Large intestine (tissue), 3 donors: ENCODE data around the gene RAD51B. TPM values are rescaled to one million over a fixed set of nuclear protein-coding genes. Genes with fewer than 3 reads are reported as not detected.
A peak's percentile ranks its signal among the peaks of the same experiment; 100 is the strongest.

ENCODE experiments used
- DNase-seq, 2 donors: peaks; one replicate each; pipeline versions ENCODE4 v3.0.0 to v3.0.0-alpha.2; 2013
- H3K27ac ChIP-seq: one replicate; pipeline ENCODE4 v1.5.1; 2013; ENCODE audit warnings: low read length
- H3K27me3 ChIP-seq: 2 replicates; pipeline ENCODE4 v1.6.1; 2013; ENCODE audit warnings: low read length; ENCODE audit not compliant: control insufficient read depth, insufficient read depth
- H3K36me3 ChIP-seq: 2 replicates; pipeline ENCODE4 v1.6.1; 2013; ENCODE audit warnings: low read length; ENCODE audit not compliant: control insufficient read depth, insufficient read depth
- H3K4me1 ChIP-seq: one replicate; pipeline ENCODE4 v1.6.1; 2013; ENCODE audit warnings: low read length; ENCODE audit not compliant: control insufficient read depth, insufficient read depth
- H3K4me3 ChIP-seq: one replicate; pipeline ENCODE4 v1.5.1; 2013; ENCODE audit warnings: low read length
- H3K9me3 ChIP-seq: one replicate; pipeline ENCODE4 v1.6.1; 2013; ENCODE audit warnings: mild to moderate bottlenecking, low read depth, low read length, moderate library complexity; ENCODE audit not compliant: control insufficient read depth
- WGBS: methylation state at CpG from one replicate; pipeline ENCODE4 v1.1.5; 2013; ENCODE audit warnings: low lambda C conversion rate; ENCODE audit not compliant: insufficient coverage; 5-methylcytosine and 5-hydroxymethylcytosine counted together
- polyA plus RNA-seq: library from polyadenylated mRNA; unstranded; fragments of 120-200 nt; gene quantifications from one replicate; pipeline ENCODE4 v1.2.1, GENCODE V29; 2013

Gene RAD51B
- polyA plus RNA-seq, 1 donor = 6.4 TPM

DNA sequence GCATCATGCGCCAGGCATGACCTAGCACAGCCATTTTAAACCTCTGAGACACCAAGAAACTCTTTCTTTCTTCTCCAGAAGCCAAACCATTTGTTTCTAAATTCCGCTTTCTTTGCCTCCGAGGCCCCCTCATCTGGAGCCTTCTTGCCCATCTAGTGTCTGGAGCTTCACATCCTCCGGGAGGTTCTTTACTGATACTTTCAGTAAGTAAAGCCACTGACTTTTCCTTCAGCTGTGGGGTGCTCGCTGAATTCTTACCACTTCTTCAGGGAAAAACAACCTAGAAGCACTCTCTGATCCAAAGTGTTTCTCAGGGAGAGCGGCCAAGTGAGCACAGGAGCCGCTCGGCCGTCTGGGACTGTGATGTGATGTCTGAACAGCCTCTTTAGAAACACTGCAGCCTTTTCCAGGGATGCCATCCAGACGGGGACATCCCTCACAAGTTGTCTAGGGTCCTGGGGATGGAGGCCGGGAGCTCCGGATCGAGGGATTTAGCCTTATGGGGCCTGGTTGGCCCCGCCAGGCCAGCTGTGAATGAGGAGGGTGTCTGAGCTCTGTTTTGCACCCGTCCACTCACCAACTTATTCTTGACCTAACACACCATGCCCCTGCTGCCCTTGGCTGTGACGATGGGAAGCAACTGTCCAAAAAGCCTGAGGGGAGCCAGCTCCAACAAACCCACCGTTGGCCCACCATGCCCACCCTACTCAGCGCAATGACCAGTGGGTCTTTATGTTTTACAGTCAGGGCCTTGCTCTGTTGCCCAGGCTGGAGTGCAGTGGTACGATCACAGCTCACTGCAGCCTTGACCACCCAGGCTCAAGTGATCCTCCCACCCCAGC, 812.7 kb downstream of the RAD51B start:
- WGBS = no CpG with 5 or more reads among the region's 19 CpGs
- peak overlapping the region; percentile 15 for H3K27ac ChIP-seq
- H3K36me3 ChIP-seq = no peaks in the 10 kb centered on the region

DNA sequence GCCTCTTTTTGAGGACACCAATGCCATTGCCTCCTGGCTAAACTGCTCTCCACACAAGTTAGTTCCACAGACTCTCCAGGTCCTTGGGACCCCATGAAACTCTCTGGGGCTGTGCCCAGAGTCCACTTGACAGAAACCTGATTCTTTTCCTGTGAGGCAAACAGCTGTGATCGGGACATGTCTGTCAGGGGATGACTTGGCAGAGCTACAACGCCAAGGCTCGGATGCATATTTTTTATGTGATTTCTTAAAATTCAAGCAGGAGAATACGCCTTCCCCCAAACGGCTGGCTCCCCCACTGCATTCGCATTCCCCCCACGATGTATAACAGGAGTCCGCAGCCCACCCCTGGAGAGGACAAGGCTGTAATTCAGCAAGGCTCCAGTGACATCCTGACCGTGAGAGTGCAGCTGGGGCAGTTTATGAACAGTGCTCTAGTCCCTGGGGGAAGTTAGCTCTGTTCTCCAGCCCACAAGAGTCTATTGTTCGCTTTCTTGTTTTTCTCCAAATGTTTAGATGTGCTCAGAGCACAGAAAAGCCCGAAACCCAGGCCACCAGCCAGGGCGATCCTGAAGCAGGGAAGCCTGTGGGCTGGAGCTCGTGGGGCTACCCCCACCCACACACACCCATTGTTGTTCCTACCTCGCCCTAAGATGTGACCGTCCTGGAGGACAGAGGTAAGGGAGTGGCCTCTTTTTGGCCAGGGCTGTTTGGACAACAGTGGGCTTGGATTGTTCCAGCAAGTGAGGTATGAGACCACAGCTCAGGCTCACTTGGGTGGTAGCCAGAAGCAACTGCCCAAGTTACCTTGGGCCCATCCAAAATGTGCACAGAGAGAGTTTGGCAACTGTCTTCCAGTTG, 813.8 kb downstream of the RAD51B start:
- peak overlapping the region; percentile 55 for H3K27ac ChIP-seq
- no peaks in the 10 kb centered on the region for H3K9me3 ChIP-seq
- no peak overlapping the region for H3K4me3 ChIP-seq
- H3K4me1 ChIP-seq = peaks cover 56% of the 10 kb centered on the region
- H3K27me3 ChIP-seq = no peaks in the 10 kb centered on the region
- WGBS = no CpG with 5 or more reads among the region's 15 CpGs
- peak in 1 of 2 donors; percentile 42 for DNase-seq
- H3K36me3 ChIP-seq = no peaks in the 10 kb centered on the region

More for the DNA sequence above, 812.7 kb downstream of the RAD51B start:
- no peaks in the 10 kb centered on the region for H3K27me3 ChIP-seq
- no peak for DNase-seq
- no peaks in the 10 kb centered on the region for H3K9me3 ChIP-seq
- peaks cover 50% of the 10 kb centered on the region for H3K4me1 ChIP-seq
- no peak overlapping the region for H3K4me3 ChIP-seq

DNA sequence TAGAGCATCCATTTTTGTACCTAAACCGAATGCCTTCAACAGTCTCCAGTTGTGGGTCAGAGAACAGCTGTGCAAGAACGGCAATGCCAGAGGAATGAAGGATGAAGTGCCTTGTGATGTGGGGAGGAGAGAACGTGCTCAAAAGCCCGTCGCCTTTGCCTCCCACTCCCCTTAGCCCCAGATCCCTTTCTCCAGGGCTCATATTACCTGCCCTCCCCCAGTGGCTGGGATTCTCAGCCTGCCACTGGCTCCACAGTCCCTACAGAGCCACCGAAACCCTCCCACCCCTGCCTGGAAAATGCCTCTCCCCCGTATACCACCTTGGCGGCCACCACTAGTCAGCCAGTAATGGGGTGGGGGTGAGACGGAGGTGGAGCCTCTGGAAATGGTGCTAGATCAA, 814.8 kb downstream of the RAD51B start:
- no CpG with 5 or more reads among the region's 9 CpGs for WGBS
- Histone ChIP-seq H3K36me3 (no peaks in the 10 kb centered on the region), H3K27me3 (no peaks in the 10 kb centered on the region), H3K4me1 (peaks cover 54% of the 10 kb centered on the region), H3K27ac (no peak overlapping the region), H3K4me3 (no peak overlapping the region), H3K9me3 (no peaks in the 10 kb centered on the region)
- no peak for DNase-seq

DNA sequence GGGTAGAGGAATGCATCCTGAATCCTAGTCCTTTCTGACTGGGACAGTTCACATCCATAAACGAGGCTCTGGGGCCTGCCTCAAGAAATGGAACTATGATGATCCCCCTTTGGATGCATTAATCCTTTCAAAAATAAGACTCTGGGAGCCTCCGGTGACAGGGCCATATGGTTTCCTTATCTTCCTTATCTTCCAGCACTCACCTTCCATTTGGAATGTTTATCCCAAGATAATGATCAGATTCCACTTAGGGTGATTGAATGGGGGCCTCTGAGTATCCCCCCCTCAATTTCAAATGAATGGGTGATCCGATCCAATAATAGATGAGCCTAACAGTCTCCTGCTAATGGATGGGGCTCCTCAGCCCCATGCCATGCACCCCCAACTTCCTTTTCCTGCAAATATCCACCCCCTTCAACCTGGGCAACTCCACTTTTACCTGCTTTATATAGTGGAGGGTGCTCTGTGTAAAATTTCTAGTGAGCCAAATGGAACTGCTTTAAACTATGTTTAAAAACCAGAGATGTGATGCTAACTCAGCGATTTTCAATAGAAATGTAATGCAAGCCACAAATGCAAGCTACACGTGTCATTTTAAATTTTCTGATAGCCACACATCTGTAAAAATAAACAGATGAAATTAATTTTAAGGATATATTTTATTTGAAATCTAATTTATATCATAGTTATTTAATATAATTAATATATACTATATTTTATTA, 815.5 kb downstream of the RAD51B start:
- no peak for DNase-seq
- Histone ChIP-seq H3K4me3 (no peak overlapping the region), H3K36me3 (no peaks in the 10 kb centered on the region), H3K9me3 (no peaks in the 10 kb centered on the region), H3K27me3 (no peaks in the 10 kb centered on the region), H3K27ac (no peak overlapping the region), H3K4me1 (peaks cover 48% of the 10 kb centered on the region)
- 80% methylated on average over 1 of the region's 5 CpGs for WGBS

DNA sequence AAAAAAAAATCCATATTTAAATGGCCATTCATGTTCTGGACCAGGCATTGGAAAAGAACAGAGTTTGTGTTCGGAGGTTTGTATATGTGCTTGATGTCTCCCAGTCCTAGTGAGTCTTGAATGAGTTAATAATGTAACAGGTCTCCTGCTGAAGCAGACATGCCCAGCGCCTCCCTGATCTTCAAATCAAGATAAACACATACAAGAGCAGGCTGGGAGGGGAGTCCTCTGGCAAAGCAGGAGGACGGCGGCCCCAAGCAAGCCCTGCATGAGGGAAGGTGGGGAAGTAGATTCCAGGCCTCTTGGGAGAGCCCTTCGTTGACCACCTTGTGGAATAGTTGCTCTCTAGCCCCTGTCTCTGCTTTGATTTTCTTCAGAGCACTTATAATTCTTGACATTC, 817.0 kb downstream of the RAD51B start:
- peak overlapping the region; percentile 28 for H3K27ac ChIP-seq
- no peak for DNase-seq
- no peaks in the 10 kb centered on the region for H3K27me3 ChIP-seq
- WGBS = no CpG with 5 or more reads among the region's 5 CpGs
- no peaks in the 10 kb centered on the region for H3K36me3 ChIP-seq
- H3K9me3 ChIP-seq = no peaks in the 10 kb centered on the region
- H3K4me1 ChIP-seq = peaks cover 32% of the 10 kb centered on the region
- H3K4me3 ChIP-seq = no peak overlapping the region

DNA sequence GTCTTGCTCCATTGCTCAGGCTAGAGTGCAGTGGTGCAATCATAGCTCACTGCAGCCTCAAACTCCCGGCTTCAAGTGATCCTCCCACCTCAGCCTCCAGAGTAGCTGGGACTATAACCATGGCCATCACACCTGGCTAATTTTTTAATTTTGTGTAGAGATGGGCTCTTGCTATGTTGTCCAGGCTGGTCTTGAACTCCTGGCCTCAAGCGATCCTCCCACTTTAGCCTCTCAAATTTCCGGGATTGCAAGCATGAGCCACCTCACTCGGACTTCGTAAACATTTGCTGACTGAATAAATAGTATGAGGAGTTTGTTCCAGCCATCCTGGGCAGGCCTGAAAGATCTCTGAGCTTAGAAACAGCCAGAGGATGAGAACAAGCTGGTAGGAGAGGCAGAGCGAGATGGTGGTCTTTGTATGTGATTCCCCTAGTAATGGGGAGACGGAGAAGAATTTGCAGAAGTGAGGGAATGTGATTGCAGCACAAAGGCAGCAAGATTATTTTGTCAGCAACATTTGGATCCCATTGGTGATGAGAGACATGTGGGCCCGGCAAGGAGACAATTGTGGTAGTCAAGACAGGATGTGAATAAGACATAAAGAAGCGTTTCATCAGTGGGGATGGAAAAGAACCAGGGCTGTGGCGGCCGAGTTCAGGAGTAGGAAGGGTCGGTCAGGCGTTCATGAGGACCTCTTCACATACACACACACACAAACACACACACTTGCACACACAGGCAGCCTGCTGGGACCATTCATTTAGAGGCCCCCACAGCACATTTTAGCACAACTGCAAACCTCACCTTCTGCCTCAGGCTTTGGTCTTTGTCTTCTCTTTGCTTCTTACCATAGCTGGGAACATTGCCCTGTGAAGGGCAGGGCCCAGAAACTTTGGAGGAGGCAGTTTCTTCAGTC, 817.8 kb downstream of the RAD51B start:
- peak in 1 of 2 donors; percentile 37 for DNase-seq
- WGBS = 64% methylated on average over 2 of the region's 13 CpGs

DNA sequence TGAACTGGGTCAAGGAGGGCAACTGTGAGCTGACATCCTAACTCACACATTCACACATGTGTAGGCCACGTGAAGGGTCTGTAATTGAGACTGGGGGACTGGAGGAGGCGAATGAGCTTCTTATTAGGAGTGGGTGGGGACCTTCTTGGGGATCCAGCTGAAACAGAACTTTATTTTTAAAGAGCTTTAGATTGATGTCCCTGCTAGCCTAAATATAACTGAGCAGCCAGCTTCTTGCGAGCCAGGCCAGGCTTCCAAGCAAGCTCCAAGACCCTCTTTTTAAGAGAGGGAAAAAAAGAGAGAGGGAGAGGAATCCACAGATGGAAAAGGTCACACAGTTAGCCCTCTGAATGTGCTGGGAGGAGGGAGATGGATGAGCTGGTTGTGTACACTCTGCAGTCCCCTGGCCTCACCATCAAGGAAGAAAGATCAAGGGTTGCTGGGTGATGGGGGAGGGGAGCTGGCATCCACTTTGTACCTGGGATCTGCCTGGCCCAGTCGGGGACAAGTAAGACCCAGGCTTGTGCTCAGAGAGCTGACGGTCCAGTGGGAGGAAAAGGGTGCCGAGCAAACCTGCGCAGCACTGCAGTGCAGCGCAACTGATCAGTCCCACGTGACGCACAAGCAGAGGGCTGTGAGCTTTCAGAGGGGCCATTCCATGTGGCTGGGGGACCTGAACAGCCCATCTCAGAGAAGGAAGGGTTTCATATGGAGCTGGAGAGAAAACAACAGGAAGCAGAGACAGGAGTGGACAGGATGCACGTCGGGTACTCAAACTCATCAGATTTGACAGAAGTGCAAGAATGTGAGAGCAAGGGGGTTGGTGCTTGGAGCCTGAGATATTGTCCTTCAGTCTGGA, 818.8 kb downstream of the RAD51B start:
- peaks cover 31% of the 10 kb centered on the region for H3K4me1 ChIP-seq
- H3K27ac ChIP-seq = peak overlapping the region; percentile 64
- H3K9me3 ChIP-seq = no peaks in the 10 kb centered on the region
- WGBS = no CpG with 5 or more reads among the region's 12 CpGs
- no peak overlapping the region for H3K4me3 ChIP-seq
- H3K36me3 ChIP-seq = no peaks in the 10 kb centered on the region
- DNase-seq = peak; percentile 57 to 72
- H3K27me3 ChIP-seq = no peaks in the 10 kb centered on the region

More for the DNA sequence above, 817.8 kb downstream of the RAD51B start:
- H3K36me3 ChIP-seq = no peaks in the 10 kb centered on the region
- peak overlapping the region; percentile 64 for H3K27ac ChIP-seq
- no peaks in the 10 kb centered on the region for H3K9me3 ChIP-seq
- no peak overlapping the region for H3K4me3 ChIP-seq
- H3K4me1 ChIP-seq = peaks cover 32% of the 10 kb centered on the region
- H3K27me3 ChIP-seq = no peaks in the 10 kb centered on the region

DNA sequence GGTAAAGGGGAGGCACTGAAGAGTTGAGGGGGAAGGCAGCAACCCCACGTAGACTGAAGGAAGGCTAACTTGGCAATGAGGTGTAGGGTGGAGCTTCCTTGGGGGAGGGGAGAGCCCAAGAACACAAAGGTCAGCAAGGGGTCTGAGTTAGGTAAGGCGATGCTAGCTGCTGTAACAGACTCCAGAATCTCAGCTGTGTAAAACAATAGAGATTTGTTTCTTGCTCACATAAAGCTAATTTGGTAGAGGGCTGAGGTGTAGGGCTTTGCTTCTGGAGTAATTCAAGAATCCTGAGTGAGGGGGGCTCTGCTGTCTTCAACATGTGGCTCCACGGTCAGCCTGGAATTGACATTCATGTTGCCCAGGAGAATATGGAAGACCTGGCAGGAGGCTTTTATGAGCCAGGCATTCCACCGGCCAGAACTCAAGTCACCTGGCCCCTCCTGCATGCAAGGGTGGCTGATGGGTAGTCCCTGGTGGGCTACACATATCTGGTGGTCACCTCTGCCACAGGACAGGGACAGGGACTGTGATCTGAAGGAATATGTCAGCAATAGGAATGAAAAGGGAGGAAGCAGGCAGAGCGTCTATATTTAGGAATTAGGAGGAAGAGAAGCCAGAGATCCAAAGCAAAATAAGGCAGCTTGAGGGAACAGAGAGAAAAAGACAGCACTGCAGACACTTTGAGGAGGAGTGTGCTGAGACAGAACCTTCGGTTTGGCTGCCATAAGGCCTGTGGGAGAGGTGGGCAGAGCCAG, 819.6 kb downstream of the RAD51B start:
- peaks cover 24% of the 10 kb centered on the region for H3K4me1 ChIP-seq
- WGBS = 86% methylated on average over 1 of the region's 6 CpGs
- DNase-seq = no peak
- H3K36me3 ChIP-seq = no peaks in the 10 kb centered on the region
- no peaks in the 10 kb centered on the region for H3K9me3 ChIP-seq
- no peaks in the 10 kb centered on the region for H3K27me3 ChIP-seq
- H3K27ac ChIP-seq = peak overlapping the region; percentile 64
- H3K4me3 ChIP-seq = no peak overlapping the region
